HG03139 (cell line): ENCODE measurements around the gene SLC35D2.
A peak's percentile ranks its signal among the peaks of the same experiment; 100 is the strongest.

ENCODE experiments used
- ATAC-seq: cut with Tn5 transposase; IDR thresholded peaks from one replicate; pipeline ENCODE4 v1.9.1; 2021; ENCODE audit not compliant: unreplicated experiment

Gene SLC35D2

DNA sequence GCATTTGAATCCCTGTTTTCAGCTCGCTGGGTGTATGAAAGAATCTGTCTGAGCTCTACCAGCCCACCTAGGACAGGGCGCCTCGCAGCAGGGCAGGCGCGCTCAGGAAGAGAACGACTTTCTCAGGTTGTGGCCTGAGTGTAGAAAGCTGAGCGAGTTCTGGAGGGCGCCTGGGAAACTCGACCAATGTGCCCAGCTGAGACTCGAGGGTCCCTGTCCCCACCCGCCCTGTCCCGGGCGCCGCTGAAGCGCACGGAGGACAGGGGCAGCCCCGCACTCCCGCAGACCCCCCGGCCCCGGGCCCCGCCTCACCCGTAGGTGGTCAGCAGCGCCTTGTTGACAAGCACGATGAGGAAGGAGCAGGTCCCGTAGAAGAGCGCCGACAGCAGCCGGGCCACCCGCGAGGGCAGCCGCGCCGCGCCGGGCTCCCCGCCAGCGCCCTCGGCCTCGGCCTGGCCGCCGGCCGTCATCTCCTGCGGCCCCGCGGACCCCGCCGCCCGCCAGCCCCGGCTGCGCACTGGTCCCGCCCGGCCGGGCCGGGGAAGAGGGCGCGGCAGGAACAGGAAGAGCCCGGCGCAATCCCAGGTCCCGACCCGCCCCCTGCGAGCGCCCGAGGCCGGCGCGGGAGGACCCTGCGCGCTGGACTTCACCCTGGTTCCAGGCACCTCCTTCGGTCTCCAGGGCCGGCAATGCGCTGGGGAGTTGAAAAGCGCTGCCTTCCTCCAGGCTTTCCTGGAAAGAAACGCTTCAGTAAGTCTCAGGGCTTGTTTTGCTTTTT is at the start of gene SLC35D2:
TSS of gene SLC35D2 (minus strand) at position 547 of the 778 bp plus-strand sequence. CDS start at position 470, 77 bp downstream.
- ATAC-seq = no peak

DNA sequence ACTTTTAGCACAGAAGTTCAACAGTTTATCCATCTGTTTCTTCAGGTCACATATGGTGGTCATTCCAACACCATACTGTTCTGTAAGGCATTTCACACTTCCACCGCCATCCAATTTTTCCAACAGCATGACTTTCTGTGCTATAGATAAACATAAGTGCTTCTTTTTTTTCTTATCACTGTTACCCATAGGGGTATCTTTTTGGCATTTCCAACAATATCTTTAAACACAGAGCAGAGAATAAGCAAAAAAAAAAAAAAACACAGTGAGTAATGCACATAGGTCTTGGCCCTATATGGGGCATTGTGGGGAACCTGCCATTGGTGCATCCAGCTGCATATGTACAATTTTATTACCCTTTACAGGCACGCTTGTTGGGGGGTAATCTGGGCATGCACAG is 46.9 kb upstream of the SLC35D2 start:
- no peak for ATAC-seq

DNA sequence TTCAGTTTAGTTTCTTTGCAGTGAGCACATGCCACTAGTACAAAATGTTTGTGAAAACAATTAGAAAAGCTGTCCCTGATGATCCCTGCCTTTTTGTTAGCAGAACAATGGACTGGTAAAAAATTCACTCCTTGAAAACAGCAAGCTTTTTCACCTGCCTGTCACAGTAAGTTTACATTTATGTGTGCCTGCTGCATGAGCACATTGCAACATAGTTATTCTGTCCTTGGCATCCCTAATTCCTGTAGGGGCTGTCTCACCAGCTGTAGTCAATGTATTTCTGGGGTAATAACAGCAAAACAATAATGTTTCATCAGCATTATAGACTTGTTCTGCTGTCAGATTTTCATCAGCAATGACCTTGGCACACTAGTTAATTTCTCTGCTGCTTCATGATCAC is 46.2 kb upstream of the SLC35D2 start:
- no peak for ATAC-seq

DNA sequence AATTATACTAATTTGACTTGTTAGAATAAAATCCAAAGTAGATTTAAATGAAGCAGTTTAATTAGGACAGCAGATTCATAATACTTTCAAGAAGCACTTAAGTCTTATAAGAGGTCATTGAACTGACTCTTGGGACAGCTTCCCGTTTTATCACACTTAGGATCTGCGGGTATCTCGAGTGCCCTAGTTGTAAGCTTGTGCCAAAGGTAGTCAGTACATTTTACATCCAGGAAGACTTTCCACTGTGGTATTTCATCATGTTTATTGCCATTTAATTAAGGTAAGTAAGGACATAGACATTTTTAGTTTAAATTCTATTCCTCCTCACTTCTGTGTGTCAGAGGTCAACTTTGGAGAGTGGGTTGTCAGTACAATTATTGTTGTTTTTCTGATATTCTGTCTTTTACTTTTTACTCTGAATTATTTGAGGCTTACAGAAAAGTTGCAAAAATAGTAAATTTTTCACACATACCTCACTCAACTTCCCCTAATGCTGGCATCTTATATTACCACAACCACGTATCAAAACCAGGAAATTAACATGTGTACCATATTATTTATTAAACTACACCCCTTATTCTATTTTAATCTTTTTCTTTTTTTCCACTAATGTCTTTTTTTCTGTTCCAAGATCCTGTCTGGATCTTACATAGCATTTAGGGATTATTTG is 42.1 kb upstream of the SLC35D2 start:
- ATAC-seq = no peak

DNA sequence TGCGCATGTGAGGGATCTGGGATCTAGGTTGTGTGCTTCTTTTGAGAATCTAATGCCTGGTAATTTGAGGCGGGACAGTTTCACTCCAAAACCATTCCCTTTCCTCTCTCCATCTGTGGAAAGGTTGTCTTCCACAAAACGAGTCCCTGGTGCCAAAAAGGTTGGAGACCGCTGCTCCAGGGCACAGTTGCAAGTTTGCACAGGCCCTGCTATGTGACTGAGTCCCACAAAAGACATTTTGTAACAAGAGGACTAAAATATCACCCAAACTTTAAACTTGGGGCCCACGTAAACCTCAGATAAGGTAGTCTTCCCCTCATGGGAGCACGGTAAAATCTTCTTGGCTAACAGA is 40.5 kb upstream of the SLC35D2 start:
- no peak for ATAC-seq

DNA sequence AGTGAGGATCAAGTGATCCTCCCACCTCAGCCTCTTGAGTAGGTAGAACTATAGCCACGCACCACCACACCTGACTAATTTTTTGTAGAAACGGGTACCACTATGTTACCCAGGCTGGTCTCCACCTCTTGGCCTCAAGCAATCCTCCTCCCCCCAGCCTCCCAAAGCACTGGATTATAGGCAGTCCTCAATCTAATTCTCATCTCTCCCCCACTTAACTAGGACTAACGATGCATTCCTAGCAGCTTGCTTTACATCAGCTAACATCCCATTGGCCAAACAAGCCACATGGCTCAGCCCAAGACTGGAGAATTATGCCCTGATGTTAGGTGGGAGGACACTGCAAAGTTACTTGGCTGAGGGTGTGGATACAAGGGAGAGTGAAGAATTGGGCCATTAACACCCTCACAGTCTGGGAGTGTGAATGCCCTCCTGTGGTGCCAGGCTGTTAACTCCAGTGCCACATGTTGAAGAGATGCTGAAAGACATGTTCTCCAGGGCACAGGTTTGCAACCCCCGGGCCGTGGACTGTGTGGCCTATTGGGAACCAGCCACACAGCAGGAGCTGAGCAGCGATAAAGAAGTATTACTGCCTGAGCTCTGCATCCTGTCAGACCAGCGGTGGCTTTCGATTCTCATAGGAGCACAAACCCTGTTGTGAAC is 39.9 kb upstream of the SLC35D2 start:
- ATAC-seq = no peak

DNA sequence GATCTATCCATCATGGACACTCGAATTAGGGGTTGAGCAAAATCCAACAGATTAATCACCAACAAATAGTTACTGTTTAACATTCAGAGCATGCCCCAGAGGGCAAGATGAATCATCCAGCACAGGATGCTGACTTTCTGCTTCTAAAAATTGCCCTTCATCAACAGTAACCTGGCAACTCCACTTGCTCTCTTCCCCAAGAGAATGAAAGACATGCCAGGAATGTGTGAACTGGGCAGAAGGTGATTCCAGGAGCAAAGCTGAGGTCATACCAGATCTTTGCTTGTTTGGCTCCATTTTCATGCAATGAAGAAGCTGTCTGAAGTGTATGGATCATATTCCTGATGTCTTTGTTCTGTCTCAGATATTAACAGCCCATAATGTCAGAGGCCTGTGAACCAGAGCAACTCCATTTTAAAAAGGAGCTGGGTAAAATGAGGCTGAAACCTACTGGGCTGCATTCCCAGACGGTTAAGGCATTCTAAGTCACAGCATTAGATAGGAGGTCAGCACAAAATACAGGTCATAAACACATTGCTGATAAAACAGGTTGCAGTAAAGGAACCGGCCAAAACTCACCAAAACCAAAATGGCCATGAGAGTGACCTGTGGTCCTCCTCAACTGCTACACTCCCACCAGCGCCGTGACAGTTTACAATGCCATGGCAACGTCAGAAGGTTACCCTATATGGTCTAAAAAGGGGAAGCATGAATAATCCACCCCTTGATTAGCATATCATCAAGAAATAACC is 37.1 kb upstream of the SLC35D2 start:
- ATAC-seq = no peak

DNA sequence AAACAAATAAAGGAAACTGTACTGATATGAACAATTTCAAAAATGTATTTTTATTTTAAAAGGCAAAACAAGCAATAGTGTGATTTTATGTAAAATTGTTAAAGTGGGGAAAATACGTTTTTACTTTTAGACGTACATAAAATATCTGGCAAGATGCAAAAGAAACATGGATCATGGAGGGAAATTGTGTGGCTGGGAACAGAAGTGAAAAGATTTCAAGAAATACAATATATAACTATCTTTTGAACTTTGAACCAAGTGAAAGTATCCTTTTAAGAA is 36.1 kb upstream of the SLC35D2 start:
- ATAC-seq = no peak

DNA sequence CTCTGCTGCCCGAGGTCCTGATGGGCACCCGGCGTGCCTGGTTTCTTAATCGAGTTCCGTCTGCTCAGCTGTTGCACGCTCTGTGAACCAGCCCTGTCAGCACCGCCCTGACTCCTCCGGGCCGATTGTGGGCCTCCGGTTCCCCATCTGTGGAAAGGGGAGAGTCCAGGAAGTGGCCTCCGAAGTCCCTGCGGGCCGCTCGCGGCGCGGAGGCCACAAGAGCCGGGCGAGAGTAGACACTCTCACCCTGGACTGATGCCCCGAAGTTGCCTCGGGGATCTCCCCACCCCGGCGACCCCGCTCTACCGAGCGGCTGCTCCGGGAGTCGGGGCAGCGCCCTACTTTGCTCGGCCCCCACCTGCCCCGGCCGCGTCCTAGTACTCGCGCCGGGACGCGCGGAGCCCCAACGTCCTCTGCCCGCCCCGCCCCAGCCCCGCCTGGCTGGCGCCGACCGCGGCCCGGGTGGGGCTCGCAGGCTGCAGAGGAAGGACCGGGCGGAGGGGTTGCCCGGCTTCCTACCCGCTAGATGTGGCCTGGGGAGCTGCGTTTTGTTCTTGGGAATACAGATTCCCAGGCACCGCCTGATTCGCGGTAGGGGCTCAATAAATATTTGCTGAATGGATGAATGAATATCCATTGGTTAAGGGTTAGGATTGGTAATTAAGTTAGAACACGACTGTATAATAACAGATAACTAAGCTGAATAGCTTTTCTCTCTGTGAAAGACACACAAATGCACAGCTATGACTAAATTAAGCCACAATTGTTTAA is 35.6 kb upstream of the SLC35D2 start:
- ATAC-seq = peak; percentile 31

DNA sequence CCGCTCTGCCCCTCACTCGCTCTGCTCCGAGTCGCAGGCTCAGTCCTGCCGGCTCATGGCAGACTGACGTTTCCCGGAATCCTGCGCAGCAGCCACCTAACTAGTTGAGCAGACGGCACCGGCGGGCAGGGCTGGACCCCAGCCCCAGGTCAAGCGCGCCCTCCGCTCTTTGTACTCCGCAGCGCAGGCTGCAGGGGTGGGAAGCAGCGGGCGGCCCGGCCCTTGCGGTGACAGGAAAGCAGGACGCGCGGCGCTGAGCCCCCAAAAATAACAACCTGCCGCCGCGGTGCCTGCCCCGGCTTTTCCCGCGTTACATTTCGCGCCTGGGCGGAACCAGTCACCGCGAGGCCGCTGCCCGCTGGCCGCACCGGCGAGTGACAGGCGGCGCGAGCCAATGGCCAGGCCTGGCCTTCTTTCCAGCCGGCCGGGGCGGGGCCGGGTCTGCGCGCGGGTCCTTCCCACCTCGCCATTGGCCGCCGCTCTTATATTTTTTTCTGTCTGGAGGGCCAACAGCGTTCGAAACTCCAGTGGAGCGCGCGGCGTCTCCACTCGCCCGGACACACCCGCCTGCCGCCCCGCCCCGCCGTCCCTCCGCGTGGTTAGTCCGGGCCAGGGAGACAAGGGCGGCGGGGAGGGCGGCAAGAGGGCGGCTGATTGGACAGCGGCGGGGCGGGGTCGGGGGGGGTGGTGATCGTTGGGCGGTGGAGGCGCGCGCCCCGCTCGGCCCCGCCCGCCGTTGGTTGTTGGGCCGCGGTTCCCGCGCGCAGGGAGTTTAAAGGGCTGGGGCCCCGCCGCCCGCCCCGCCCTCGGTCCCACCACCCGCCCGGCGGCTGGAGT is 34.8 kb upstream of the SLC35D2 start, which contains the start of gene ZNF367:
TSS of gene ZNF367 (minus strand) at position 288 of the 837 bp plus-strand sequence. CDS start 338 bp downstream, outside the sequence.
- ATAC-seq = peak; percentile 57

DNA sequence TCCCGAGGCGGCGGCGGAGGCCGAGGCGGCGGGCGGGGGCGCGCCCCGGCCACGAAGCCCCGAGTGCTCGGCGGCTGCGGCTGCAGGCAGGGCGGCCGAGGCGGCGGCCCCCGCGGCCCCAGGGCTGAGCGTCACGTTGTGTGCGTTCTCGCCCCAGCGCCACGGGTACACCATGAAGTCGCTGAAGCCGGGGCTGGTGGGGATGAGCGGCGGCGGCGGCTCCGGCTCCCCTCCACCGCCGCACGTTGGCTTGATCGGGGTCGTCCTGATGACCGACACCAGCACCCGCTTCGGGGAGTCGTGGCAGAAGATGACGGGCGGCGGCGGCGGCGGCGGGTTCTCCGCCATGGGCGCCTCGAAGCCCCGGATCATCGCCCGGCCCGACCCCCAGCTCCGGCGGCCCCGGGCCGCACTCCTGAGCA is 34.2 kb upstream of the SLC35D2 start:
- ATAC-seq = peak; percentile 0

DNA sequence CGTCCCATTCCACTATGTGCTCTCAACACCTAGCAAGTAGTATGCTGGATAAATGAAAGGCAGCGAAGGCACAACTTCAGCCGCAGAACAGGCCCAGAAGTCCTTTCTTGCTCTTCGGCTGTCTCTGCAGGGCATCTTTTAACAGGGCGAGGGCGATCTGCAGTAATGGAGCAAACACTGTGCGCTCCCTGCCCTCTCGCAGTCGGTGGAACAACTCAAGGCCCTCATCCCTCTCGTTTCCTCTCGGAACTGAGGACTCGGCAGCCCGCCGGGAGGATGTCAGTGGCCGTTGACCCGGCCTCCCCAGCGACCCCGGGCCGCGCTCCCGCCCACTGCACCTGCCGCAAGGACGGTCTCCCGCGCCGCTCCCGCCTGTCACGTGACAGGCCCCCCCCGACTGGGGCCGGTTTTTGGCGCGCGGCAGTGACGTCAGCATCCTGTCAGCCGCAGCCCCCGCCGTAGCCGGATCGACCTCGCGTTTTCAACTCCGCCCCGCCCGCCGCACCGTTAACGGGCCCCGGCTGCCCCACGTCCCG is 33.6 kb upstream of the SLC35D2 start:
- ATAC-seq = peak; percentile 20

DNA sequence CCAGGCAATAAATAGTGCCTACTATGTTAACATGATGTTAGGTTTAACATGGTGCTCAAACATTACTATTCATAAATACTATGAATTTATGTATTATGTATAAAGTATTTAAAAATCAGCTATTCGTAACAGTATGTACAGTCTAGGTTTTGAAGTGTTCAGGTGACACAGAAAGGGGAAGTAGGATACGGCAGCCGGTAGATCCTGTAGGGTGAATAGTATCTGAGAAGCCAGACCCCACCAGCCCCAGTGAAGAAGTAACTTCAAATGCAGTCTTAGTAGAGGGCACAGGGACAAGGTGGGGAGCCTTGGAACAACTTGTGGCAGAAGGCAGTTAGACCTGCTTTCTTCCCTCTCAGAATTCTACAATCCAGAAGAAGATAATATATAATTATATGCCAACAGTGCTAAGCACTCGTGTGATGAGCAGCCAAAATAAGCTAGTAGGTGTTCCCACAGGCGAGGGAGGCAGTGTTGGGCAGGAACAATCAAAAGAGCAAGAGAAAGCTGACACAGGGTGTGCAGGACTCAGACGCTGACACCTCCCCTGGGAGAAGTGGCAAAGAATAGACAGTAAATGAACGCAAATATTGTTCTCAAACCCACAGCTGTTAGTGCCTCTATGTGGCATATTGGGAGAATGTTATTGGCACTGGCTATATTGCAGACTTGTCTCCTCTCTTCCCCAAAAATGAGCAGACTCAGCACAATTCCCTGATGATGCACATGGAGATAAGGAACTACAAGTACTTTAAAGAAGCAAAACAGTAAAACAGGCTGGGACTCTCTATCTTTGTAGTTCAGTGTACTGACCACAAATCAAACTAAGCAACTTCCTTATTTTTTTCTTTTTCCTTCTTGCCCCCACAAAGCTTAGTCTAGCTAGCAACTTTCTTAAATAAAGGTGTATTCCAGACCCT is 30.1 kb upstream of the SLC35D2 start:
- ATAC-seq = no peak

DNA sequence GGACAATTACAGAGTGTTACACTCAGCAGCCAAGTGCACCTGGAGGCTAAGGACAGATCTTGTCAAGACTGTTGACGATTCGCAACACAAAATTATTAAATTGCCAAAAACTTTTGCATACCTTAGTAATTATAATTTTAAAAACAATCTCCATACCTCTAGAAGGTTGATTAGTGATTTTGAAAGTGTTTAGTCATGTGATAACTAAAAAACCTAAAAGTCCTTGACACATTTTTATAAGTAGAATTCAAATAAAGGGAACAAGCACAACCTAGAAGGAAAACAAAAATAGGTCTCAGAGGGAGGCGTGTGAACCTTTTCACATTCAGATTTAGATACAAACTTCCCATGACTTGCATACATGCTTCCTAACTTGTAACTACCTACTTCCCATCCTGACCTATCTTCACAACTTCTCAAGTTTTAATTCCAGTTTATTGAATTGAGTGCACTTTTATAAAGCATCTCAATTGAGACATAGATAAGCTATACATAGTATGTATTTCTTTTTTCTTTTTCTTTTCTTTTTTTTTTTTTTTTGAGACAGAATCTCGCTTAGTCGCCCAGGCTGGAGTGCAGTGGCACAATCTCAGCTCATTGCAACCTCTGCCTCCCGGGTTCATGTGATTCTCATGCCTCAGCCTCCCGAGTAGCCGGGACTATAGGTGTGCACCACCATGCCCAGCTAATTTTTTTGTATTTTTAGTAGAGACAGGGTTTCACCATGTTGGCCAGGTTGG is 28.8 kb upstream of the SLC35D2 start:
- no peak for ATAC-seq

DNA sequence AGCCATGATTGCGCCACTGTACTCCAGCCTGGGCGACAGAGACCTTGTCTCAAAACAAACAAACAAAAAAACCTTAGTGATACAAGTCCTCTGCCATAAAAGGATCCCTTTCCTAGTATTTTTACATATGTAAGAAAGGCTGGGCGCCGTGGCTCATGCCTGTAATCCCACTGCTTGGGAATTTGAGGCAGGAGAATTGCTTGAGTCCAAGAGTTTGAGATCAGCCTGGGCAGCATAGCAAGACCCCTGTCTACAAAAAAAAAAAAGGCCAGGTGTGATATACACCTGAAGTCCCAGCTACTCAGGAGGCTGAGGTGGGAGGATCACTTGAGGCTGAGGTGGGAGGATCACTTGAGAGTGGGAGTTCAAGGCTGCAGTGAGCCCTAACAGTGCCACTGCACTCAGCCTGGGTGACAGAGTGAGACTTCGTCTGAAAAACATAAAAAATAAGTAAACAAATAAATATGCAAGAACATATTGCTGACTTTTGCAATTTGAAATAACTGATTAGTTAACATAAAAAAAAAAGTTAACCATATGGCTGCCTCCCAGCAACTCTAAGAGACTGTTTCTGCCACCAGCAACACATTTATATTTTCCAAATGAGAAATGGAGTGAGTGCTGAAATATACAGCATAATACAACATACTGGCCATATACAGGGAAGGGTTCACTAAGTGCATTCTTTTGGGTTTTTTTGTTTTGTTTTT is 27.8 kb upstream of the SLC35D2 start:
- ATAC-seq = no peak

DNA sequence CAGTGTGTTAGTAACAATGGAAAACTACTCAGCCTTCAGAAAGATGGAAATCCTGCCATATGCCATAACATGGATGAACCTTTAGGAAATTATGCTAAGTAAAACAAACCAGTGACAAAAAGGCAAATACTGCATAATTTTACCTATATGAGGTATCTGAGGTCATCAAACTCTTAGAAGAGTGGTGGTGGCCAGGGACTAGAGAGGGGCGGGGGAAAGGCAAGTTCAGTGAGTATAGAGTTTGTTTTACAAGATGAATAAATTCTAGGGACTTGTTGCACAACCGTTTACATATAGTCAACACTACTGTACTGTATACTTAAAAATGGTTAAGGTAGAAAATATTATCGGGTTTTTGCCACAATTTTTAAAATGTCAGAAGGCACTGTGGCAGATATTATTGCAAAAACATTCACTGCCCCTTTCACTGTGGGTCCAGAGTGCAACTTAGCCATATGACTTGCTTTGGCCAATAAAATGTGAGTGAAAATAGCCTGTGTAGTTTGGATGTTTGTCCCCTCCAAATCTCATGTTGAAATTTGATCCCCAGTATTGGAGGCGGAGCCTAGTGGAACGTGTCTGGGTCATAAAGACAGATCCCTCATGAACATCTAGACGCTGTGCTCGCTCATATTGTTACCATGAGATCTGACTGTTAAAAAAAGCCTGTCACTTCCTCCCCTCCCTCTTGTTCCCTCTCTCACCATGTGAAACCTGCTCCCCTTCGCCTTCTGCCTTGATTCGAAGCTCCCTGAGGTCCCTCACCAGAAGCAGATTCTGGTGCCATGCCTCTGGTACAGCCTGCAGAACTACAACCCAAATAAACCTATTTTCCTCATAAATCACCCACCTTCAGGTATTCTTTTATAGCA is 25.1 kb upstream of the SLC35D2 start:
- ATAC-seq = no peak
